Choroid plexus epithelial cell (primary cell): ENCODE results near the gene MIB2.

Source experiments
- DNase-seq: peaks from one replicate; pipeline ENCODE4 v3.0.0-alpha.2; 2010; ENCODE audit warnings: low read depth
- H3K4me3 ChIP-seq: 2 replicates; pipeline ENCODE4 v1.5.1; 2011; ENCODE audit warnings: low read depth, mild to moderate bottlenecking, control low read depth, low read length, moderate library complexity
- CTCF ChIP-seq: conservative IDR thresholded peaks from 2 replicates; pipeline ENCODE4 v1.5.1; 2011; ENCODE audit warnings: low read depth, mild to moderate bottlenecking, control low read depth, inconsistent platforms, low read length, moderate library complexity

The MIB2 gene

GRCh38 chr1:1625404-1625775 lies 10.1 kb downstream of the MIB2 start:
- no peak for TF ChIP-seq CTCF
- no peak for DNase-seq
- H3K4me3 ChIP-seq = no peak overlapping the region

- H3K4me3 ChIP-seq = no peak overlapping the region
- no peak for TF ChIP-seq CTCF
- no peak for DNase-seq
Observed at GRCh38 chr1:1625824-1626206, 10.5 kb downstream of the MIB2 start.

GRCh38 chr1:1626207-1627141 lies 11.2 kb downstream of the MIB2 start:
- H3K4me3 ChIP-seq = no peak overlapping the region
- no peak for TF ChIP-seq CTCF
- DNase-seq = no peak

GRCh38 chr1:1627261-1627828 lies 12.0 kb downstream of the MIB2 start:
- no peak overlapping the region for H3K4me3 ChIP-seq
- TF ChIP-seq CTCF = no peak
- DNase-seq = no peak

- H3K4me3 ChIP-seq = no peak overlapping the region
- DNase-seq = no peak
Observed at GRCh38 chr1:1627829-1628753, 12.8 kb downstream of the MIB2 start.

More at GRCh38 chr1:1627829-1628753, 12.8 kb downstream of the MIB2 start:
- TF ChIP-seq CTCF = no peak
